ENCODE results near the gene HBG1.
"Not testable (repeated sequence)": the region's sequence is repeated elsewhere in the genome, so short reads cannot be mapped to it uniquely, and the experiment has no call there.

The HBG1 gene

GRCh38 chr11:5249807-5250396 is at the start of gene HBG1:
TSS of gene HBG1 (minus strand) at chr11:5249857. CDS start at chr11:5249804, 53 bp downstream.
- H3K9me3 Mint-ChIP-seq (ENCODE audit: low read depth); H3K36me3 Mint-ChIP-seq; H3K27ac Mint-ChIP-seq; H3K4me3 Mint-ChIP-seq; H3K27me3 Mint-ChIP-seq; H3K4me1 Mint-ChIP-seq (ENCODE audit: low read depth): not testable (repeated sequence)

GRCh38 chr11:5298451-5298850 is 48.8 kb upstream of the HBG1 start:
- H3K36me3 Mint-ChIP-seq, result no peaks in the 10 kb centered on the region

DNA sequence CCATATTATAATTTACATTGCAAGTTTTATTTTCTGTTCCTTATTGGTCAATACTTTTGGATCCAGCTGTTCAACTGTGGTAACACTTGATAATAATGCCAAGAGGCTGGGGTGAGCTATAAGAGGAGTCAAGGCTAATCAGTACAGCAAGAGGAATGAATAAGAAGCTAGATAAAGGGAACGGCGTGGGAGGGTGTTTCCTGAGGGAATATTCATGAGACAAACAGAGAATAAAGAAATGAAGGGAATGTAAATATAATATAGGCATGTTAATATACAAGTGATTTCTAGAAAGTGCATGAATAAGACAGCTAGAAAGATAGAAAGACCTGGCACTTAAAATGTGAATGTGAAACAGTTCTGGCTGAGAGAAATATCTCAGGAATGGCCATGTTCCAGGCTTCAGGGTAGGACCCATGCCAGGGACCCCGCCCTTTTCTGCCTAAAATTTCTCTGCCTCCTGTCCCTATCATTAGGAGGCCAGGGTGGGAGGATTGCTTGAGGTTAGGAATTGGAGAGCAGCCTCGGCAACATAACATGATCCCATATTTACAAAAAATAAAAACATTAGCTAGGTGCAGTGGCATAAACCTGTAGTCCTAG is 48.2 kb upstream of the HBG1 start:
- Mint-ChIP-seq H3K27me3 (no peaks in the 10 kb centered on the region), H3K4me1 (ENCODE audit: low read depth) (no peaks in the 10 kb centered on the region), H3K9me3 (ENCODE audit: low read depth) (no peaks in the 10 kb centered on the region), H3K4me3 (no peak overlapping the region), H3K27ac (no peak overlapping the region), H3K36me3 (no peaks in the 10 kb centered on the region)

More at GRCh38 chr11:5298451-5298850, 48.8 kb upstream of the HBG1 start:
- Mint-ChIP-seq H3K27me3 (no peaks in the 10 kb centered on the region), H3K4me3 (no peak overlapping the region), H3K4me1 (ENCODE audit: low read depth) (no peaks in the 10 kb centered on the region), H3K27ac (no peak overlapping the region), H3K9me3 (ENCODE audit: low read depth) (no peaks in the 10 kb centered on the region)

DNA sequence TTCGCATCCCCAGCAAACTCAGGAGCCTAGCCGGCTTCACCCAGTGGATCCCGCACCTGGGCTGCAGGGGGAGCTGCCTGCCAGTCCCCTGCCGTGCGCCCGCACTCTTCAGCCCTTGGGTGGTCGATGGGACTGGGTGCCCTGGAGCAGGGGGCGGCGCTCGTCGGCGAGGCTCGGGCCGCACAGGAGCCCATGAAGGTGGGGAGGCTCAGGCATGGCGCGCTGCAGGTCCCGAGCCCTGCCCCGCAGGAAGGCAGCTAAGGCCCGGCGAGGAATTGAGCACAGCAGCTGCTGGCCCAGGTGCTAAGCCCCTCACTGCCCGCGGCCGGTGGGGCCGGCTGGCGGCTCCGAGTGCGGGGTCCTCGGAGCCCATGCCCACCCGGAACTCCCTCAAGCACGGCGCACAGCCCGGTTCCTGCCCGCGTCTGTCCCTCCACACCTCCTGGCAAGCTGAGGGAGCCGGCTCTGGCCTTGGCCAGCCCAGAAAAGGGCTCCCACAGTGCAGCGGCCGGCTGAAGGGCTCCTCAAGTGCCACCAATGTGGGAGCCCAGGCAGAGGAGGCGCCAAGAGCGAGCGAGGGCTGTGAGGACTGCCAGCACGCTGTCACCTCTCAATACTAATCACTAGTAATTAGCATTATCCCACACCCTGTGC is 44.8 kb upstream of the HBG1 start:
- not testable (repeated sequence) for H3K36me3 Mint-ChIP-seq; H3K27ac Mint-ChIP-seq; H3K4me3 Mint-ChIP-seq; H3K27me3 Mint-ChIP-seq; H3K4me1 Mint-ChIP-seq (ENCODE audit: low read depth); H3K9me3 Mint-ChIP-seq (ENCODE audit: low read depth)

DNA sequence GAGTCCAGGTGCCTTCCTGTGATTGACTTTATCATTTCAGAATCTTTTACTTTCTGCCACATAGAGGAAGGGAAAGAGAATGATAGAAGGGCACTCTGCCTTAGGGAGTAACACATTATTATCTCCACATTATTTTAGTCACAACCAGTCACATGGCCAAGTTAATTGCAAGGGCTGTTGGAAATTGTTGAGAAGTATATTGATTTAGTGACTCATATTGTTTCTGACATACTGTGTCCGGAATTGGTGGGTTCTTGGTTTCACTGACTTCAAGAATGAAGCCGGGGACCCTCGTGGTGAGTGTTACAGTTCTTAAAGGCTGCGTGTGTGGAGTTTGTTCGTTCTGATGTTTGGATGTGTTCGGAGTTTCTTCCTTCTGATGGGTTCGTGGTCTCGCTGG is 43.4 kb upstream of the HBG1 start:
- no peaks in the 10 kb centered on the region for H3K36me3 Mint-ChIP-seq
- no peak overlapping the region for H3K4me3 Mint-ChIP-seq
- no peak overlapping the region for H3K27ac Mint-ChIP-seq
- H3K9me3 Mint-ChIP-seq (ENCODE audit: low read depth), result no peaks in the 10 kb centered on the region
- no peaks in the 10 kb centered on the region for H3K4me1 Mint-ChIP-seq (ENCODE audit: low read depth)
- no peaks in the 10 kb centered on the region for H3K27me3 Mint-ChIP-seq

GRCh38 chr11:5291207-5291838 is 41.7 kb upstream of the HBG1 start:
- Mint-ChIP-seq H3K36me3 (no peaks in the 10 kb centered on the region), H3K9me3 (ENCODE audit: low read depth) (no peaks in the 10 kb centered on the region), H3K27me3 (no peaks in the 10 kb centered on the region), H3K4me1 (ENCODE audit: low read depth) (no peaks in the 10 kb centered on the region), H3K4me3 (no peak overlapping the region), H3K27ac (no peak overlapping the region)

DNA sequence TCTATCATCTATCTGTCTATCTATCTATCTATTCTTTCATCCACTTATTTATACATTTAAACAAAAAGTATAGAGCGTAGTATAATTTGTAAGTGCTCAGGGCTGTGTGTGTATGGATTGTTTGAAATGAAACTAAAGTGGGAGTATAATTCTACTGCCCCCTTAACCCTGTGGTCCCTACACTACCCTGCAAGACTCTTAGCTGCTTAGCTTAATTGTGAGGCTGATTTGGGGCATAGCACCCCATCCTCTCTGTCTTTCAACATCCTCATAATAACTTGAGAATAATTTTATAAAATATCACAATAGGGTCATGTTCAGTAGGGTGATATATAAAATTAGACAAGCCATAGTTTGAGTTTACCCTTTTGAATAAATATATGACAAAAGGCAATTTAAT is 40.4 kb upstream of the HBG1 start:
- no peak overlapping the region for H3K27ac Mint-ChIP-seq
- H3K9me3 Mint-ChIP-seq (ENCODE audit: low read depth), result no peaks in the 10 kb centered on the region

DNA sequence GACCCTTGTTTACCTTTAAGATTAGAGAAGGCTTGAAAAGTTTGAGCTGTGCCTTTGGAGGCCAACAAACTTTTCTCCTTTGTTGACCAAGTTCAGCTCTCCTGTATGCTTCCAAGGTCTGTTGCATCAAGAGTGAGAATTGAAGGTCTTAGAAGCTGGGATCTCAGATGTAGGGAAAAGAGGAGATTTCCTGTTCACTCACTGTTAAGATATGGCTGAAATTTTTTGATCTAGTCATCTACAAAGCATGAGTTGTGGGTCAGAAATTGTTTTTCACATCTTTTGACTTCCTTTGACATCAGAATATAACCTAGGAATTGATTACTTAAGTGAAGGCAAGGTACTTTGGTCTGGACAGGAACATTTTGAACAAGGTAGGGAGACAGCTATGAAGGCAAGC is 40.0 kb upstream of the HBG1 start:
- H3K27ac Mint-ChIP-seq, result no peak overlapping the region
- H3K4me3 Mint-ChIP-seq, result no peak overlapping the region
- H3K36me3 Mint-ChIP-seq, result no peaks in the 10 kb centered on the region
- no peaks in the 10 kb centered on the region for H3K9me3 Mint-ChIP-seq (ENCODE audit: low read depth)
- no peaks in the 10 kb centered on the region for H3K27me3 Mint-ChIP-seq
- H3K4me1 Mint-ChIP-seq (ENCODE audit: low read depth), result no peaks in the 10 kb centered on the region

More for the DNA sequence above, 40.4 kb upstream of the HBG1 start:
- no peak overlapping the region for H3K4me3 Mint-ChIP-seq
- H3K36me3 Mint-ChIP-seq, result no peaks in the 10 kb centered on the region
- H3K4me1 Mint-ChIP-seq (ENCODE audit: low read depth), result no peaks in the 10 kb centered on the region
- H3K27me3 Mint-ChIP-seq, result no peaks in the 10 kb centered on the region

GRCh38 chr11:5288906-5289550 is 39.4 kb upstream of the HBG1 start:
- no peaks in the 10 kb centered on the region for H3K27me3 Mint-ChIP-seq
- no peak overlapping the region for H3K4me3 Mint-ChIP-seq
- H3K27ac Mint-ChIP-seq, result no peak overlapping the region
- H3K36me3 Mint-ChIP-seq, result no peaks in the 10 kb centered on the region
- no peaks in the 10 kb centered on the region for H3K4me1 Mint-ChIP-seq (ENCODE audit: low read depth)
- H3K9me3 Mint-ChIP-seq (ENCODE audit: low read depth), result no peaks in the 10 kb centered on the region

GRCh38 chr11:5288108-5288905 is 38.6 kb upstream of the HBG1 start:
- Mint-ChIP-seq H3K27ac (no peak overlapping the region), H3K27me3 (no peaks in the 10 kb centered on the region), H3K36me3 (no peaks in the 10 kb centered on the region), H3K4me1 (ENCODE audit: low read depth) (no peaks in the 10 kb centered on the region), H3K4me3 (no peak overlapping the region), H3K9me3 (ENCODE audit: low read depth) (no peaks in the 10 kb centered on the region)

- Mint-ChIP-seq H3K36me3 (no peaks in the 10 kb centered on the region), H3K4me3 (no peak overlapping the region), H3K27ac (no peak overlapping the region), H3K4me1 (ENCODE audit: low read depth) (no peaks in the 10 kb centered on the region), H3K9me3 (ENCODE audit: low read depth) (no peaks in the 10 kb centered on the region), H3K27me3 (no peaks in the 10 kb centered on the region)
Observed at GRCh38 chr11:5286901-5287300, 37.2 kb upstream of the HBG1 start.

GRCh38 chr11:5286351-5286750 is 36.7 kb upstream of the HBG1 start:
- Mint-ChIP-seq H3K9me3 (ENCODE audit: low read depth) (no peaks in the 10 kb centered on the region), H3K4me1 (ENCODE audit: low read depth) (no peaks in the 10 kb centered on the region), H3K27ac (no peak overlapping the region), H3K36me3 (no peaks in the 10 kb centered on the region), H3K27me3 (no peaks in the 10 kb centered on the region), H3K4me3 (no peak overlapping the region)

DNA sequence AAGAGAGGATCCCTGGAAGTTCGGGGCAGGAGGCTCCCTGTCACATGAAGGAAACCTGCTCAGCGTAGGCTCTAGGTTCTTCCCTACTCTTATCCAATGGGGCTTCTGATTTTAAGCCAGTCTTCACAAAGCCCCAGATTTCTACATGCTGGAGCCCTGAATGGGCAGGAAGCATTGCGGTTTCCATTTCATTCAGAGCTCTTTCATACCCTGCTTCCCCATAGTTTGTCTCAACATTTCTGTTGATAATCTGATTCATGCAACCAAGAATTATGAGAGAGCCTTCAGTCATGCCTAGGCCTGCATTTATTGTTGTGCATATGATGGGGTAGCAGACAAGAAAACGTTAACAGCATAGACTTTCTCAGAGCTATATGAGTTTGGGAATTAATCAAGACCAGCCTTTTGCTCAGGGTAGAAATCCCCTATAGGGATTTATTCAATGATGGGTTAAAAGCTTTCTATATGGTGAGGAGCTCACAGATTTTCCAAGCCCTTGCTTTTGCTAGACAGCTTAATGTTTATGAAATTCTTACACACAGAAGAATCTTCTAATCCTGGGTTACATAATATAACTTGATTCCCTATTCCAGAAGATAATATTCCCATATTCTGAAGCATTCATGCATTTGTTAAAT is 36.2 kb upstream of the HBG1 start:
- Mint-ChIP-seq H3K36me3 (no peaks in the 10 kb centered on the region), H3K9me3 (ENCODE audit: low read depth) (no peaks in the 10 kb centered on the region), H3K27me3 (no peaks in the 10 kb centered on the region), H3K4me1 (ENCODE audit: low read depth) (no peaks in the 10 kb centered on the region), H3K4me3 (no peak overlapping the region), H3K27ac (no peak overlapping the region)

DNA sequence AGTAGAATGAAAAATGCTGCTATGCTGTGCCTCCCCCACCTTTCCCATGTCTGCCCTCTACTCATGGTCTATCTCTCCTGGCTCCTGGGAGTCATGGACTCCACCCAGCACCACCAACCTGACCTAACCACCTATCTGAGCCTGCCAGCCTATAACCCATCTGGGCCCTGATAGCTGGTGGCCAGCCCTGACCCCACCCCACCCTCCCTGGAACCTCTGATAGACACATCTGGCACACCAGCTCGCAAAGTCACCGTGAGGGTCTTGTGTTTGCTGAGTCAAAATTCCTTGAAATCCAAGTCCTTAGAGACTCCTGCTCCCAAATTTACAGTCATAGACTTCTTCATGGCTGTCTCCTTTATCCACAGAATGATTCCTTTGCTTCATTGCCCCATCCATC is 35.0 kb upstream of the HBG1 start:
- Mint-ChIP-seq H3K4me1 (ENCODE audit: low read depth) (no peaks in the 10 kb centered on the region), H3K4me3 (no peak overlapping the region), H3K36me3 (no peaks in the 10 kb centered on the region), H3K27ac (no peak overlapping the region), H3K27me3 (no peaks in the 10 kb centered on the region), H3K9me3 (ENCODE audit: low read depth) (no peaks in the 10 kb centered on the region)
